ENCODE data around the gene PIGT.

PIGT gene

DNA sequence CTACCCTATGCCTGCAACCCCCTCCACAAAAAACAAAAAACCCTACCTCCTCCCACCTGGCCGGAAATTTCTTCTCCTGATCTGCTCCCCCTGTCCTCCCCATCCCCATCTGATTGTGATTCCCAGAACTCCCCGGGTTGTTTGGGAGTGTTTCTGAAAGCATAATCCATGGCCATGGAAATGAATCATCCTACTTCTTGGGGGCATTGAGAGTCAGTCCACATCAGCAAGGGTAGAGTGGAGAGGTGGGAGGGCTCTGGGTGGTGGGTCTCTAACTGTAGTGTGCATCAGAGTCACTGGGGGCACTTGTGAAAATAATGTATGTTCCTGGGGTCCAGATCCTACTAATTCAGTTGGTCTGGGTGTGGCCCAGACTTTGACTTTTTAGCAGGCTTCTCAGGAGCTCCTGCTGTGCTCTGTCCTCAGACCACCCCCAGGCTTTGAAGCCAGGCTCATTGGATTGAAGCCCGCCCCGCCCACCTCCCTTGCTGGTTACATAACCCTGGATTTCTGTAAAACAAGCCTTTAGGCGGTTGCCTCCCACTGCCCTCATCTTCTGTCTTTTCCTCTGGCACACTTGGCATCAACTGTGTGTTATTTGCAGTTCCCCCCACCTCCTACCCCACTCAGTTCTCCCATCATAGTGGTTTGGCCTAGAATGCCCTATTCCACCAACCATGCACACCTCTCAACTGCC is 10.5 kb downstream of the PIGT start:
- peak in 39 of 58 donors; percentile 10 to 69 (median 35) for DNase-seq

DNA sequence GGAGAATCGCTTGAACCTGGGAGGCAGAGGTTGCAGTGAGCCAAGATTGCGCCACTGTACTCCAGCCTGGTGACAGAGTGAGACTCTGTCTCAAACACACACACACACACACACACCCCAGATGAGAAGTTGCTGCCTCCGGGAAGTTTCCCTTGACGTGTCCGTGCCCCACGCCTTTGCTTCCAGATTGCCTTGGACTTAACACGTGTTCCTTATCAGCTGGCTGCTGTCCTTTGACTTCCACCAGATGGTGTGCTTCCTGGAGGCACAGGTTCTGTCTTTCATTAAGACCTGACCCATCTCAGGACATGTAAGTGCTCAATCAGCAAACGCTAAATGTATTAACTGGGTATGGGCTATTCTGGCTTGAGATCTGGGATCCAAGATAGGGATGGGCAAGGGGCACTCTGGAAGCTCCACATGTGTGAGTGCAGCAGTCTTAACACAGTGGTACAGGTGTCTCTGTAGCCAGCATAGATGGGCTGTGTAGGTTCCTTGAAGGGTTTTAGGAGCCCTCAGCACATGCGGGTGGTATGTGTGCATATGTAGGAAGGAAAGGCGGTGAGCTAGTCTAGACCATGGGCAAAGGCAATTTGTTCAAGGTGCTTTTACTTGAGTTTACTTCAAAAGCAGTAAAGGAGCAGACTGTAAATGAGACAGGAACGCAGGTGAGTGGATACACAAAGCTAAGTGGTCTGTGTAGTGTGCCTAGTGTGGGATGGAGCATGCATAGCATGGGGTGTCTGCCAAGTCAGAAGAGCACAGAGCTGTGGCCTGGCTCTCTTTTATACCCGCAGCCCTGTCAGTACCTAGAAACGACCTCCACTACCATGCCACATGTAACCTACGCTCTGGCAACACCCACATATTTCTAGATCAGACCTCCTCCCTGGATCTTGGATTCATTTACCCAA is 11.6 kb downstream of the PIGT start:
- no peak for DNase-seq

DNA sequence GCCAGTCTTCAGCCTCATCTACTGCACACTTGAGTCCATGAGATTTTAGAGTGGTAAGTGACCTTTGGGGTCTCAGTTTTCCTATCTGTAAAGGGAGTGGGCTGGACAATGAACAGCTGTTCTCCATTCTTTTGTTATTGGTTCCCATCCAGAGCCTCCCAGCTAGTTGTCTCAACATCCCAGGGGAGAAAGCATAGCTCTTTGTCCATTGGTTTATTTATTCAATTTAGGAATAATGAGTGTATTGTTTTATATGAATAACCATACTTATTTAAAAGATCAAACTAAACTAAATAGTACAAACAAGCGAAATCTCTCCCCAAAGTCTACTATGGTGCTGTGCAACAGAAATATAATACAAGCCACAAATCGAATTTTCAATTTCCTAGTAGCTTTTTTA is 13.7 kb downstream of the PIGT start:
- DNase-seq = peak in 11 of 58 donors; percentile 15 to 70 (median 26)

DNA sequence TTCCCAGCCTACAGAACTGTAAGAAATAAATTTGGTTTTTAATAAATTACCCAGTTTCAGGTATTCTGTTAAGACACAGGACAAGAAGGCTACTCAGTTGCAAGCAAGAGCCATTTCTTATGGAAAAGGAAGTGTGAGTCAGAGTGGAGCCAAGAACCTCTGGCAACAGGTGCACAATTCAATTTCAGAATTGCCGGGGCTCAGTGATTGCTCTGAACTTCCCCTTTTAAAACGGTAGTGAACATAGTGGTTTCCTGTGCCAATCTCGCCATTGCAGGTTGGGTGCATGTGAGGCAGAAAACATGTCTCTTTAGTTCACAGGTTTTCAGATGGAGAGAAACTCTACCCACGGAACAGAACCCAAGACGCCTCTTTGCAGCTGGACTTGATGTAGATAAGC is 16.4 kb downstream of the PIGT start:
- DNase-seq = no peak

DNA sequence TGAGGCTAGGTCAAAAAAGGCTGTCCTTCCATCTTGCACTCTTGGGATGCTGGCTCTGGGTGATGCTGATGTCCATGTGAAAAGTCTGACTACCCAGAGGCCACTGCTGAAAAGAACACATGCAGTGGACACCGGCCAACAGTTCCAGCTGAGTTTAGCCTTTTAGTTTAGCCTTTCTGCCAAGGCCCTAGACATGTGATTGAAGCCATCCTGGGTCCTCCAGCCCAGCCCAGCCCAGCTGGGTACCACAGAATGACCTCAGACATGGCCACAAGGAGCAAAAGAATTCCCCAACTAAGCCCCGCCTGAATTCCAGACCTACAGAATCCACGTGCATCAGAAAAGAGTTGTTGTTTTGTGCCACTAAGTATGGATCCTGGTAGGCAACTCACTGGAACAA is 17.4 kb downstream of the PIGT start:
- DNase-seq = peak in 54 of 58 donors; percentile 25 to 95 (median 78)

DNA sequence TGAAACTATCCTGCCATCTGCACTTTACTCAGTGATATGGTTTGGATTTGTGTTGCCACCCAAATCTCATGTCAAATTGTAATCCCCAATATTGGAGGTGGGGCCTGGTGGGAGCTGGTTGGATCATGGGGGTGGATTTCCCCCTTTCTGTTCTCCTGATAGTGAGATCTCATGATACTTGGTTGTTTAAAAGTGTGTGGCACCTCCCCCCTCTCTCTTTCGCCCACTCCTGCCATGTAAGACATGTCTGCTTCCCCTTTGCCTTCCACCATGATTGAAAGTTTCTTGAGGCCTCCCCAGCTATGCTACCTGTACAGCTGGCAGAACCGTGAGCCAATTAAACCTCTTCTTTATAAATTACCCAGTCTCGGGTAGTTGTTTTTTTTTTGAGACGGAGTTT is 18.0 kb downstream of the PIGT start:
- no peak for DNase-seq

DNA sequence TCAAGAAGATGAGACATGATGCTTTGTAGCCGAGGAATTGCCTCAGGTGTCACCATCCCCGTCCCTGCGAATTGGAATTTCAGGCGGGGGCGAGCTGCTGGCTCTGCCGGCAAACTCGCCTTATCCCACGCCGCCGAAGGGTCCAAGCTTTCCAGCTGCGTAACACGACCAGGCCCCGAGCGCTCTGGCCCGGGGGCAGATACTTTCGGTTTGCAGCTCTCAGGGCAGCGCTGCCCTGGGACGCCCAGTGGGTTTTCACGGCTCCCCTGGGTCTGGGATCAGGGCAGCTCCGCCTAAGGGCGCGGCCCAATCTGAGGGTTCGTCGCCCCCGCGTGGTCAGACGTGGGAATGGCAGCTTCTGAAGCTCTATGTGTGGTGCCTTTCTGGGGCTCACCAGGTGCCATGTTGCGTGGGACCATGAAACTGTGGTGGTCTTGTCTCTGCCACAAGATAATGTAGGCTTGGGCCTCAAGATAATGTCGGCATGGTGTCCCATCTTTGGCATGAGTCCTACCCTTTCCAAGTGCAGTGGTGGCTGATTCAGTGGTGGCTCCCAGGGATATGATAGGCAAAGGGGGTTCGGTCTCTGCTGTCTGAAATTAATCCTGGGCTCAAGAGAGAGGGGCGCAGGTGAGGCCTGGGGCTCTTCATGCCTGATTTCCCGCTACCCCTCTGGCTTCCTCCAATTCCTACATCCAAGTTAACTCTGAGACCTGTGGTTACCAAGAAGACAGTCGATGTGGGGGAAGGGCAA is 21.0 kb downstream of the PIGT start:
- DNase-seq = peak in 56 of 58 donors; percentile 30 to 93 (median 79)

DNA sequence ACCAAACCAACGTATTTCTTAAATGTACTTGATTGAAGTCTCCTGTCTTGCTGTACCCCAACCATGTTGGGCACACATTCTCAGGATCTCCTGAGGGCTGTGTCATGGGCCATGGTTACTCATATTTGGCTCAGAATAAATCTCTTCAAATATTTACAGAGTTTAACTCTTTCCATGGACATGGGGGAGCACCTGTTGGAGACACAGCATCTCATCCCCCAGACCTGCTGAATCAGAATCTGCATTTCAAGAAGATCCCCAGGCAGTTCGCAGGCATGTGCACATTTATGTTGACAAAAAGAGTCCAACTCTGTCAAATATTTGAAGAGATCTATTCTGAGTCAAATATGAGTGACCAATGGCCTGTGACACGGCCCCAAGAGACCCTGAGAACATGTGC is 24.5 kb downstream of the PIGT start:
- no peak for DNase-seq

DNA sequence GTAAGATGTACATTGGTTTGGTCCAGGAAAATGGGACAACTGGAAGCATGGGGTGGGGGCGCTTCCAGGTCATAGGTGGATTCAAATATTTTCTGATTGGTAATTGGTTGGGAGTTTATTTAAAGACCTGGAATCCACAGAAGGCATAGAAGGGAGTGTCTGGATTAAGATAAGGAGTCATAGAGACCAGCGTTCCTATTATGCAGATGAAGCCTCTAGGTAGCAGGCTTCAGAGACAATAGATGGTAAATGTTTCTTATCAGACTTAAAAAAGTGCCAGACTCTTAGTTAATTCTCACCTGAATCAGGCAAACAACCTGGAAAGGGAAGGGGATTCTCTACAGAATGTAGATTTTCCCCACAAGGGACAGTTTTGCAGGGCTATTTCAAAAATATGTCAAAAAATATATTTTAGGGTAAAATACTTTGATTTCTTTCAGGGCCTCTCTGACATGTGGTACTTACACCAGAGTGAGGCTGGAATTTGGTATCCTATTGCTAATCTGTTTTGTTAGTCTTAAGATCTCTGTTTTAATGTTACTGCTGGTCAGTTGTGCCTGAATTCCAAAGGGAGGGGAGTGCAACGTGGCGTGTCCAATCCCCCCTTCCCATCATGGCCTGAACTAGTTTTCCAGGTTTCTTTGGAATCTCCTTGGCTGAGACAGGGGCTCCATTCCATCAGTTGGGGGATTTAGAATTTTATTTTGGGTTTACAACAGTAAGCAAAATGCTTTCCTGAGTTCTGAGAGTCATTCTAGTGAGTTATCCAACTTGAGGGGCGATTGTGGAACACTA is 25.1 kb downstream of the PIGT start:
- DNase-seq = no peak

DNA sequence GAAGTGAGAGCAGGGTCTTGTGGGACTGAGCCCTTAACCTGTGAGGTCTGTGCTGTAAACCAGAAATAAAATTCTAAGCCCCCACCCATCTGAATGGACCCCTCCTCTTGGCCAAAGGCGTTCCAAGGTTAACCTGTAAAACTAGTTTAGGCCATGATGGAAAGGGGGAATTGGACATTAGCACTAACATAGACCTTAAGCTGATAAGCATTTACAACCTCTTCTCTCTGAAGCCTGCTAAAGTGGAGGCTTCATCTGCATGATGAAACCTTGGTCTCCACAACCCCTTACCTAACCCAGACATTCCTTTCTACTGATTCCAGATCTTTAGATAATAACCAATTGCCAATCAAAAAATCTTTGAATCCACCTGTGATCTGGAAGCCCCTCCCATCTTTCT is 25.8 kb downstream of the PIGT start:
- no peak for DNase-seq

DNA sequence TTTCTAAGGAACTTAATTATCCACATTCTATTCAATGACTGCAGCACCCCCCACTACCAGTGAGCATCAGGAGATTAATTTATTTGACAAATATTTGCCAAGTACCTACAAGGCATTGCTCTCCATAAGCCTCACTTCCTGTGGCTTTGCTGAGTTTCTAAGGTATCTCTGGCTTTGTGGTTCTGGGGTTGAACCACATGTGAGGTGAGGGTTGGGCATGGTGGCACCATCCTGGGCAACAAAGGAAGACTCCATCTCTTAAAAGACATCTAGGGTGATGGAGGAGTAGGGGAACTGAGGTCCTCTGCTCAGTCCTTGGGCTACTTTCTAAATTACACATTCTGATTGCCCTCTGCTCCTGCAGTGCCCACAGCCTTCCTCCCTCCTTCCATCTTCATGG is 28.1 kb downstream of the PIGT start:
- no peak for DNase-seq

DNA sequence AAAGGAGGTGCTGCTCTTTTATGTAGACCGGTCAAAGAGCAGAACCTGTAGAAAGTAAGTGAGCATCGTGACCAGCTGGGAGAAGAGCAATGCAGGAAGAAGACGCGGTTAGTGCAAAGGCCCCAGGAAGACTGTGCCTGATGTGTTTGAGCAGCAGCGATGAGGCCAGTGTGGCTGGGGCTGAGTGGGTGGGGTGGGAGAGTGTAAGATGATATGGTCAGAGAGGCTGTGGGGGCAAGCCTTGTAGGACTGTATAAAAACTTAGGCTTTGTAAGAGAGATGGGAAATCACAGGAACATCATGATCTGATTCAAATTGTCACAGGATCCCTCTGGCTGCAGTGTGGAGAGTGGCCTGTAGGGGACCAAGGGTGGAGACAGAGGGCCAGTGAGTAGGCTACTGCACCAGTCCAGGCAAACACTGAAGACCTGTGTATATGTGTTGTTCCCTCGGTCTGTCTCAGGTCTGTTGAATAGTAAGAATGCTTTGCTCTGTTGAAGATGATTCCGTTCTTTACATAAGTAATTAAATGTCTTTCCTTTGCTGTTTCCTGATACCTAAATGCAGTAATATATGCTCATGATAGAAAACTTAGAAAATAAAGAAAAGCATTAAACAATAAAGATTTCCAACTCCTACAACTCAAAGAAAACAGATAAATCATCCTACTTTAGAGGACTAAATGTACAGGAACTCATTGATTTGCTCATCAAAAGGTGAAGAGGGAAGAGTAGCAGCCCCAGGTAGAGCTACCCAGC is 30.0 kb downstream of the PIGT start:
- DNase-seq = no peak

DNA sequence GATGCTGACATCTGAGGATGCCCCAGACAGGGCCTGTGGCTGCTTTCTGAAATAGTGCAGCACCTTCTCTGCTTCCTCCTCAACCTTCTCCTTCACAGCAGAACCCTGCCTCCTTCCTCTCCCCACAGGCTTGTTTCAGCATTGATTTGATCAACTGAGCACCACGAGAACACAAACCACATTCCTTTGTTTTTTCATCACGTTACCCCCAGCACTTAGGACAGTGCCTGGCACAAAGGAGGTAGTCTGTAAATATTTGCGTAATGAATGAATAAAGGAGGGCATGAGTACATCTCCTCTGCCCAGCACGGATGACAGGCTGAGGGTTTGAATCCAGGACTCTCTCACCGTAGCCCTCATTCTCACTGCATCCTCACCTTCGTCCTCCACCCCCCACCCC is 32.3 kb downstream of the PIGT start:
- no peak for DNase-seq

DNA sequence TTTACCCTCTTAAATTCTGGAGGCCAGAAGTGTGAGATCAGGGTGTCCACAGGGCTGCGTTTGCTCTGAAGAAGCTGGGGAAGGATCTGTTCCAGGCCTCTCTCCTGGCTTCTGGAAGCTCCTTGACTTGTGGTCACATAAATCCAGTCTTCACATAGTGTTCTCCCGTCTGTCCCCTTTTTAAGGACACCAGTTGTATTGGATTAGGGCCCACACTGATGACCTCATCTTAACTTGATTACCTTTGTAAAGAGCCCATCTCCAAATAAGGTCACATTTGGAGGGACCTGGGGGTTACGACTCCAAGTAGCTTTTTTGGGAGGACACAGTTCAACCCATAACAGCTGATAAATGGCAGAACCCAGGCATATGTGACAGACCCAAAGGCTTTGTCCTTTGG is 33.6 kb downstream of the PIGT start:
- DNase-seq = no peak

DNA sequence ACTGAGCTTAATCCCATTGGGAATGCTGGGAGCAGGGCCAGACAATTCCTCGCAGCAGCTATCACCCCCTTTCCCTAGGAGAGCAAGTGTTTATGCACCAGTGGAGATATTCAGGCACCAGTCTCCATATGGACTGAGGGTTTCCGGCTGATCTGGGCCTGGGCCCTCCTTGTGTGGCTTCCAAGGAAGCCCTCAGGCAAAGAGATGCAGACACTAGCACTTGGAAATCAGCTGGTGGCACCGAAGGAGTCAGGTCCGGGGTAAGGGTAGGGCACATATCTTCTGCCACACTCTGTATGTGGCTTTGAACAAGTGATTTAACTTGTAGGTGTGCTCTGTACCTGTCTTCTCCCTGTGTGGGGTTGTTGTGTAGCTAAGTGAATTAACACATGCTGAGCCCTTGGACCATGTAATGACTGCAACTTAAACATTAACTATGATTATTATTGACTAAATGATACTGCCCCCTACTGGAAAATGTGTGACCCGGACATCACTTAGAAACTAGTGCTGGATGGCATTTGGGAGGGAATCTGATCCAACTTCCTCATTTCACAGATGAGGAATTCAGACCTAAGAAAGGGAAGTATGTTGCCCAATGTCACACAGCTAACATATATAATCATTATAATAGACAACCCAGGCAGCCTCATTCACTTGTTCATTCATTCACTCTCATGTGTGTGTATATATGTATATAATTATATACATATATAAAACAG is 34.3 kb downstream of the PIGT start:
- DNase-seq = peak in 1 of 58 donors; percentile 32

DNA sequence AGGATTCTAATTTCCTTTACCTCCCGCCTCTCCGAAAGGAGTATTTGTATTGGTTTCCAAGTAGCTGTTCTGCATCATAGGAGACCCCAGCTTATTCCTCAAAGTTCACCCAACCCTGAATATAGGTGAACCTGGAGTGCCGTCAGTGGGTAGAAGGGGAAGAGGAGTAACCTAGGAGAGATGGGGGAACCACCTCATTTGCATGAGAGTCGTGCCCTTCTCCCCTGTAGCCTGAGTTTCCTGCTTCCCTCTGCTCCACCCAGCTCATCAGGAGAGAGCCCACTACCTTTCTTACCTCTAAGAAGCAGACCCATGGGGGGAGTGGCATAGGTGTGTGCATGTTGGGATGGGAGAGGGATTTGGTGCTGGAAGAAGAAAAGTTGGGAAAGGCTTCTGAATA is 36.3 kb downstream of the PIGT start:
- DNase-seq = no peak

DNA sequence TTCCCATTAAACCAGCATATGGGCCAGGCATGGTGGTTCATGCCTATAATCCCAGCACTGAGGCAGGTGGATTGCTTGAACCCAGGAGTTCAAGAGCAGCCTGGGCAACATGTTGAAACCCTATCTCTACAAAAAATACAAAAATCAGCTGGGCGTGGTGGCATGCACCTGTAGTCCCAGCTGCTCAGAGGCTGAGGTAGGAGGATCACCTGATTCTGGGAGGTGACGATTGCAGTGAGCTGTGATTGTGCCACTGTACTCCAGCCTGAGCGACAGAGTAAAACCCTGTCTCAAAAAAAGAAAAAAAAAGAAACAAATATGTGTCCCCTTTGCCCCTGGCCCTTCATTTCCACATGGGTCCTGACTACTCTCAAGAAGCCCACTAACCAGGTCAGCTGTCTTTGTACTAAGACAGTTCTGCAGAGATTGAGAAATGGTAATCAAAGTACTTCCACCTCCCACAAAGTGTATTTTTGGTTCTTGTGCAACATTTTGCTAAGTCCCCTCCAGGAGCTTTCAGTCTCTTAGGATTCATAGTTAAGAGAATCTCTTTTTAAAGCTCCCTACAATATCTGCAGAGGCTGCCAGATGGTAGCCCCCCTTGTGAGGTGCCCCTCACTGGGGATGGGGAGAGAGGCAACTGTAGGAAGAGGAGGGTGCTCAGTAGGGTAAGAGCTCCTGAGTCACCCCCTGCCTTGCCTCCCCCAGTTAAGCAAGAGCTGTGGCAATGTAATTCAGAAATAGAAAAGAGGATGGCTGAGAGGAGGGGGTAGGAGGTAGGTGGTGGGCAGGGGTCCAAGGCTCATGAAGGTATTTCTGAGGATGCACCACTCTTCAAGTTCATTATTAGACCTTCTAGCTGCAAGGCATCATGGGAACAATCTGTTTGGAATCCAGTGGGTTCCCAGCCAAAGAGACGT is 37.1 kb downstream of the PIGT start:
- peak in 2 of 58 donors; percentile 7 to 21 for DNase-seq

DNA sequence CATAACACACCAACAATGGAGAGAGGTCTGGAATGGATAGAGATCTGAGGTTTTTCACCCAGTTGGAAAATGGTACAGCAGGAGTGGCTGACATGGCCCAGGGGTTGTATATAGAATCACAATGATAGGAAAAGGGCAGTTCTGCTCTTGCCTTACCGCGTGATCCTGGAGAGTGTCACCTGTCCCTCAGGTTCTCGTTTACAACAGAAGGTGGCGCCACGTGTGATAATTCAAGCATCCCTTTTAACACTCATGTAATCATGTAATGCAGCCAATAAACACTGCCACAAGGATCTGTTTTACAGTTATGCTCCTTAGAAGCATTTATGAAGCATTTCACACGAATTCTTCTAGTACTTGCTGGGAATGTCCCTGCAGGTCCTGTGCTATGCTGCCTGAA is 40.7 kb downstream of the PIGT start:
- no peak for DNase-seq
